Endothelial cell of umbilical vein (primary cell): Measurements from ENCODE around the gene KLHL26.

Experiments used
- CTCF ChIP-seq, 2 donors: IDR thresholded peaks; 1 replicate in 1 of 2; 2 replicates in 1 of 2; pipeline ENCODE4 v1.5.1; 2011; ENCODE audit warnings: low read length in 2 of 2, mild to moderate bottlenecking in 2 of 2, moderate library complexity in 2 of 2, control low read depth in 1 of 2, inconsistent platforms in 1 of 2, low read depth in 1 of 2; ENCODE audit not compliant: insufficient read depth in 1 of 2; ENCODE audit errors: extremely low read depth in 1 of 2
- EZH2 ChIP-seq: IDR thresholded peaks from 2 replicates; pipeline ENCODE4 v1.6.1; 2012; ENCODE audit warnings: borderline replicate concordance, low read depth, mild to moderate bottlenecking, moderate library complexity, low read length, inconsistent platforms; ENCODE audit not compliant: severe bottlenecking
- FOS ChIP-seq: IDR thresholded peaks from 2 replicates; pipeline ENCODE4 v1.6.1; 2011; ENCODE audit warnings: mild to moderate bottlenecking, low read length, moderate library complexity, borderline replicate concordance; ENCODE audit not compliant: insufficient read depth
- GATA2 ChIP-seq: IDR thresholded peaks from 2 replicates; pipeline ENCODE4 v1.7.0; 2011; ENCODE audit warnings: low read depth, mild to moderate bottlenecking, moderate library complexity, mixed read lengths, low read length; ENCODE audit not compliant: insufficient read length, insufficient read depth
- POLR2A ChIP-seq: IDR thresholded peaks from 2 replicates; pipeline ENCODE4 v1.6.1; 2012; ENCODE audit warnings: low read depth, mild to moderate bottlenecking, control low read depth, low read length
- POLR2AphosphoS5 ChIP-seq: IDR thresholded peaks from 2 replicates; pipeline ENCODE4 v1.6.1; 2012; ENCODE audit warnings: low read depth, mild to moderate bottlenecking, control low read depth, low read length, moderate library complexity; ENCODE audit not compliant: insufficient read depth

- TF ChIP-seq CTCF (IDR thresholded peaks at IDR 0.05; ENCODE audit: extremely low read depth in 1 of 2, insufficient read depth in 1 of 2, low read depth in 1 of 2, low read length in 2 of 2) (no peak), POLR2A (no peak), EZH2 (no peak), FOS (no peak), POLR2AphosphoS5 (no peak), GATA2 (no peak)
Observed at GRCh38 chr19:18713550-18714117, 76.8 kb downstream of the KLHL26 start.
